Erythroblast (primary cell): ENCODE data around the gene TSACC.

Experiments
- GATA1 ChIP-seq: IDR thresholded peaks from 2 replicates; pipeline ENCODE4 v1.6.1; 2011; ENCODE audit warnings: low read depth, mild to moderate bottlenecking, control low read depth, low read length, moderate library complexity
- POLR2A ChIP-seq: IDR thresholded peaks from 2 replicates; pipeline ENCODE4 v1.6.1; 2011; ENCODE audit warnings: mild to moderate bottlenecking, low read length

DNA sequence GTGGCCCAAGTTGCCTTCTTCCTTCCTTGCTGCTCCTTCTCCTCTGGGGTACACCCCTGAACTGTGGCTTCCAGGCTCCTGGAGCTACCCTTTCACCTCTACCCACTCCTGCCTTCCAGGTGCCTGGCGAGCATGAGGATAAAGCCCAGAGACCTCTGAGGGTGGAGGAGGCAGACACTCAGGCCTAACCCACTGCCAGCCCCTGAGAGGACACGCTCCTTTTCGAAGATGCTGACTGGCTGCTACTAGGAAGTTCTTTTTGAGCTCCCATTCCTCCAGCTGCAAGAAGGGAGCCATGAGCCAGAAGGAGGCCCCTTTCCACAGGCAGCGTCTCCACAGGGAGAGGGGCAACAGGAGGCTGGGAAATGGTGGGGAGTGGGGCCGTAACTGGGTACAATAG is 46.3 kb downstream of the TSACC start:
- TF ChIP-seq POLR2A (no peak), GATA1 (no peak)
